Astrocyte (in vitro differentiated cells and primary cell): ENCODE data around the gene DPH1. TPM values are rescaled to one million over a fixed set of nuclear protein-coding genes. Genes with fewer than 3 reads are reported as not detected.

Source experiments
- DNase-seq: peaks from one replicate; pipeline ENCODE4 v3.0.0-alpha.2; 2010; ENCODE audit warnings: low read depth
- FAIRE-seq: peaks from 2 replicates; lab custom pipeline; 2011; peaks lifted over from hg19 to GRCh38; lab: Jason Lieb, UNC
- H2AFZ ChIP-seq: 2 replicates; pipeline ENCODE4 v1.6.0; 2012; ENCODE audit warnings: low read depth, low read length, inconsistent platforms
- H3K27ac ChIP-seq: 2 replicates; pipeline ENCODE4 v1.5.1; 2011; ENCODE audit warnings: low read depth, low read length, inconsistent platforms
- H3K27me3 ChIP-seq: 2 replicates; pipeline ENCODE4 v1.6.0; 2011; ENCODE audit warnings: low read length, inconsistent platforms; ENCODE audit not compliant: insufficient read depth
- H3K36me3 ChIP-seq: 2 replicates; pipeline ENCODE4 v1.5.1; 2011; ENCODE audit warnings: low read length, inconsistent platforms; ENCODE audit not compliant: insufficient read depth
- H3K4me1 ChIP-seq: 2 replicates; pipeline ENCODE4 v1.5.1; 2011; ENCODE audit warnings: low read length, inconsistent platforms; ENCODE audit not compliant: insufficient read depth
- H3K4me2 ChIP-seq: 2 replicates; pipeline ENCODE4 v1.6.0; 2012; ENCODE audit warnings: low read length, inconsistent platforms
- H3K4me3 ChIP-seq: 2 replicates; pipeline ENCODE4 v1.5.1; 2011; ENCODE audit warnings: low read depth, mild to moderate bottlenecking, low read length, inconsistent platforms; ENCODE audit not compliant: insufficient read depth
- H3K79me2 ChIP-seq: 2 replicates; pipeline ENCODE4 v1.6.0; 2012; ENCODE audit warnings: mild to moderate bottlenecking, low read length, inconsistent platforms; ENCODE audit not compliant: insufficient read depth
- H3K9ac ChIP-seq: 2 replicates; pipeline ENCODE4 v1.6.0; 2012; ENCODE audit warnings: mild to moderate bottlenecking, low read length, inconsistent platforms
- H3K9me3 ChIP-seq: 2 replicates; pipeline ENCODE4 v1.5.1; 2012; ENCODE audit warnings: low read depth, mild to moderate bottlenecking, low read length, inconsistent platforms; ENCODE audit not compliant: insufficient read depth
- H4K20me1 ChIP-seq: 2 replicates; pipeline ENCODE4 v1.6.0; 2012; ENCODE audit warnings: low read length, inconsistent platforms; ENCODE audit not compliant: insufficient read depth
- H3K27ac Mint-ChIP-seq: one replicate; pipeline ENCODE4 v1.8.0; 2021; ENCODE audit warnings: mild to moderate bottlenecking, mixed read lengths; ENCODE audit not compliant: unreplicated experiment
- H3K27me3 Mint-ChIP-seq: one replicate; pipeline ENCODE4 v1.8.0; 2021; ENCODE audit warnings: low read depth, mixed read lengths; ENCODE audit not compliant: unreplicated experiment
- H3K36me3 Mint-ChIP-seq: one replicate; pipeline ENCODE4 v1.8.0; 2021; ENCODE audit warnings: low read depth, mixed read lengths; ENCODE audit not compliant: unreplicated experiment
- H3K4me1 Mint-ChIP-seq: one replicate; pipeline ENCODE4 v1.8.0; 2021; ENCODE audit warnings: low read depth, mixed read lengths; ENCODE audit not compliant: unreplicated experiment
- H3K4me3 Mint-ChIP-seq: one replicate; pipeline ENCODE4 v1.8.0; 2021; ENCODE audit warnings: mild to moderate bottlenecking, moderate library complexity, mixed read lengths; ENCODE audit not compliant: unreplicated experiment
- H3K9me3 Mint-ChIP-seq: one replicate; pipeline ENCODE4 v1.8.0; 2021; ENCODE audit warnings: mild to moderate bottlenecking, mixed read lengths; ENCODE audit not compliant: unreplicated experiment
- EZH2 ChIP-seq: IDR thresholded peaks from 2 replicates; pipeline ENCODE4 v1.6.1; 2012; ENCODE audit warnings: mild to moderate bottlenecking, low read length, inconsistent platforms; ENCODE audit not compliant: insufficient read depth
- total RNA-seq: library from RNA; stranded (reverse); gene quantifications from 2 replicates; pipeline ENCODE4 v1.2.1, GENCODE V29; 2021
- TF ChIP-seq, protein P1 (sequence below): IDR thresholded peaks from 2 replicates; pipeline ENCODE4 v1.5.1; 2011; ENCODE audit warnings: low read depth, mild to moderate bottlenecking, inconsistent platforms, low read length, moderate library complexity; ENCODE audit not compliant: insufficient read depth

DPH1 gene
- total RNA-seq, 1 donor from 2014 or later, result 25.8 TPM

DNA sequence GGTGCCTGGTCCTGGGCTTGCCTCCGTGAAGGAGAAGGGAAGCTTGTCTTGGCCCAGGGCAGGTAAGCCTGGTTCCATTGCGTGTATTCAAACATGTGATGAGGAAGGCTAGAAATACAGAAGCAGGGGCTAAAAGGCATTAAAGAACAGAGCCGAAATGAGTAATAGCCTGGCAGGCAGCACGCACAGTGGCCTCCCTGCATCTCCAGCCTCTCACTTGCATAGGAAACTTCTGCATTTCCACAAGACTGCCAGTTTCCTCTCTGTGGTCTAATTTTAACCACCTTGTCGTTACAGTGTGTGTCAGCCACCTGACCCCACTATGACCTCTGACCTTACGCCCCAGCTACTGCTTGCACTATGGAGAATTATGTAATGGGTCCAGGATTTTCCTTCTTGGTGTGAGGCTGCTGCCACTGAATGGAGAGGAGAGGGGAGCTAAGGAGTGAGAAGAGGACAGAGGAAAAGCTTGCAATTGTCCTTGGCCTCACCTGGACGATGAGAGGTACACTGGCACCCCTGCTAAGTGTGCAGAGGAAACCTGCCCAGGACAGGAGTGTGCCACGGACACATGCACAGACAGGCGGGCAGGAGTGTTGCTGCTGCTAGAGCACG is 57.8 kb downstream of the DPH1 start:
- H3K27ac Mint-ChIP-seq, result peak overlapping the region; percentile 62
- DNase-seq (peak; percentile 50), FAIRE-seq (no peak)
- Histone ChIP-seq H3K36me3 (peaks cover 2% of the 10 kb centered on the region), H3K4me2 (no peak overlapping the region), H3K4me3 (no peak overlapping the region), H2AFZ (no peak overlapping the region), H3K9me3 (no peaks in the 10 kb centered on the region), H3K27ac (peak overlapping the region; percentile 66), H3K27me3 (no peaks in the 10 kb centered on the region), H4K20me1 (no peaks in the 10 kb centered on the region), H3K79me2 (no peaks in the 10 kb centered on the region), H3K4me1 (peaks cover 68% of the 10 kb centered on the region), H3K9ac (peak overlapping the region; percentile 66)
- TF ChIP-seq EZH2, result no peak
- TF ChIP-seq, protein P1, sequence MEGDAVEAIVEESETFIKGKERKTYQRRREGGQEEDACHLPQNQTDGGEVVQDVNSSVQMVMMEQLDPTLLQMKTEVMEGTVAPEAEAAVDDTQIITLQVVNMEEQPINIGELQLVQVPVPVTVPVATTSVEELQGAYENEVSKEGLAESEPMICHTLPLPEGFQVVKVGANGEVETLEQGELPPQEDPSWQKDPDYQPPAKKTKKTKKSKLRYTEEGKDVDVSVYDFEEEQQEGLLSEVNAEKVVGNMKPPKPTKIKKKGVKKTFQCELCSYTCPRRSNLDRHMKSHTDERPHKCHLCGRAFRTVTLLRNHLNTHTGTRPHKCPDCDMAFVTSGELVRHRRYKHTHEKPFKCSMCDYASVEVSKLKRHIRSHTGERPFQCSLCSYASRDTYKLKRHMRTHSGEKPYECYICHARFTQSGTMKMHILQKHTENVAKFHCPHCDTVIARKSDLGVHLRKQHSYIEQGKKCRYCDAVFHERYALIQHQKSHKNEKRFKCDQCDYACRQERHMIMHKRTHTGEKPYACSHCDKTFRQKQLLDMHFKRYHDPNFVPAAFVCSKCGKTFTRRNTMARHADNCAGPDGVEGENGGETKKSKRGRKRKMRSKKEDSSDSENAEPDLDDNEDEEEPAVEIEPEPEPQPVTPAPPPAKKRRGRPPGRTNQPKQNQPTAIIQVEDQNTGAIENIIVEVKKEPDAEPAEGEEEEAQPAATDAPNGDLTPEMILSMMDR, result no peak
- no peaks in the 10 kb centered on the region for H3K27me3 Mint-ChIP-seq
- H3K36me3 Mint-ChIP-seq, result peaks cover 5% of the 10 kb centered on the region
- H3K9me3 Mint-ChIP-seq, result no peaks in the 10 kb centered on the region
- H3K4me1 Mint-ChIP-seq, result peaks cover 78% of the 10 kb centered on the region
- no peak overlapping the region for H3K4me3 Mint-ChIP-seq

DNA sequence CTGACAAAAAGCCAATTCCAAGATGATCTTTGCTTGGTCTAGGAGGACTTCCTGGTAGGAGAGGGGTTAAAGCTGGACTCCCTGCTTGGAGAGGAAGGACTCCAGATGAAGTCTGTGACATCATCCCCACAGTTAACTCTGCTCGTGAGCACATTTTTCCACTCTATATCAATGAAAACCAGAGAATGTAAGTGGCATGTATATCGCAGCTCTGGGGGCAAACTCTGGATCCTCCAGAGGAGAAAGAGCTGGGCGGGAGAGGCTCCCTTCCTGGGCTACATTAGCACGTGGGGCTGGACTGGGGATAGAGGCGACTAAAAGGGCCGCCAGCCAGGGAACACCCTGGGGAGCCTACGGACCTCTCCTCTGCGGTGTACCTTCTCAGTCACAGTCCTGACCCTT is 59.1 kb downstream of the DPH1 start:
- Histone ChIP-seq H4K20me1 (no peaks in the 10 kb centered on the region), H3K9me3 (no peaks in the 10 kb centered on the region), H2AFZ (no peak overlapping the region), H3K79me2 (no peaks in the 10 kb centered on the region), H3K27ac (peak overlapping the region; percentile 66), H3K27me3 (no peaks in the 10 kb centered on the region), H3K4me3 (no peak overlapping the region), H3K9ac (peak overlapping the region; percentile 66), H3K4me2 (peak overlapping the region; percentile 74), H3K36me3 (peaks cover 2% of the 10 kb centered on the region), H3K4me1 (peaks cover 63% of the 10 kb centered on the region)
- Mint-ChIP-seq H3K9me3 (no peaks in the 10 kb centered on the region), H3K27me3 (no peaks in the 10 kb centered on the region), H3K27ac (peak overlapping the region; percentile 81), H3K4me3 (peak overlapping the region; percentile 4), H3K4me1 (peaks cover 71% of the 10 kb centered on the region), H3K36me3 (peaks cover 5% of the 10 kb centered on the region)
- FAIRE-seq (no peak), DNase-seq (peak; percentile 68)
- TF ChIP-seq, protein P1, result no peak
- no peak for TF ChIP-seq EZH2

DNA sequence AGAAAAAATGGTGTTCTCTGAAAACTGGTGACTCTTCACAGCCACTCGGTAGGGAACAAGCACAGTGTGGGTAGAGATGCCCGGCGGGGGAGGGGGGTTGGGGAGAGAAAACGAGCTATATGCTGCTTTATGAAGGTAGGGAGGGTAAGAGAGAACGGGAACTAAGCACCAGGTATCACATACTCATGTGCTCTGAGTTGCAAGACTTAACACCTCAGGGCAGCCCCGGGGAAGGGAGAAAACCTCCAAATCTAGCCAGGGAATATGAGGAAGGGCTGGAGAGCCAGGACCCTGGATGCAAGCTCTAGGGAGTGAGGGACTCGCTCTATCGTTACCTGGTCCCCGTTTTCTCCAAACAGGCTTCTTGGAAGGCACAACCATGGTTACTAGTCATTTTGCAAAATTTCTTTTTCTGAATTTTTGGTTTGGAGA is 60.3 kb downstream of the DPH1 start:
- H2AFZ ChIP-seq, result no peak overlapping the region
- H3K4me2 ChIP-seq, result peak overlapping the region; percentile 56
- no peak overlapping the region for H3K4me3 ChIP-seq
- no peaks in the 10 kb centered on the region for H4K20me1 ChIP-seq
- peaks cover 57% of the 10 kb centered on the region for H3K4me1 ChIP-seq
- TF ChIP-seq, protein P1, result no peak
- no peak for TF ChIP-seq EZH2
- peak overlapping the region; percentile 57 for H3K9ac ChIP-seq
- H3K9me3 ChIP-seq, result no peaks in the 10 kb centered on the region
- H3K36me3 ChIP-seq, result peaks cover 2% of the 10 kb centered on the region
- H3K79me2 ChIP-seq, result no peaks in the 10 kb centered on the region
- no peak for DNase-seq
- no peak overlapping the region for H3K4me3 Mint-ChIP-seq
- no peaks in the 10 kb centered on the region for H3K9me3 Mint-ChIP-seq
- H3K27ac ChIP-seq, result peak overlapping the region; percentile 68
- peaks cover 64% of the 10 kb centered on the region for H3K4me1 Mint-ChIP-seq
- peak overlapping the region; percentile 26 for H3K27ac Mint-ChIP-seq
- peaks cover 5% of the 10 kb centered on the region for H3K36me3 Mint-ChIP-seq
- no peaks in the 10 kb centered on the region for H3K27me3 ChIP-seq
- no peak for FAIRE-seq
- no peaks in the 10 kb centered on the region for H3K27me3 Mint-ChIP-seq
